ENCODE results near the gene TBC1D21.

DNA sequence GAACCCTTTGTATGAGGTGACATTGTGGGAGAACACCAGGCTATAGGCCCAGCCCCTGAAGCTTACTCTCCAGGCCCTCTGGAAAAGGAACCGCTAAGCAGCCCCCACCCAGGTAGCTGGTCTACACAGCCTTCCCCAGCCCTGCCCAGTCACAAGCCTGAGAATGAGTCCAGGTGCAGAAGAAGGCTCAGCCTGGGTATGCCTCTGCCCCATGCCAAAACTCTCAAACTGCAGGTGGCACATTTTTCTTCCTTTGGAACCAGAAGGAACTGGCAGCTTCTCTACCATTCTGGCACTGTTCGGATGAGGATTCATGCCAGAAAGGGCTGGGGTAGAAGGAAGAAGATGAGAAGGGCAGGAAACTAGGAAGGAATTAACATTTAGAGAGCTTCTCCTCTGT, 23.7 kb upstream of the TBC1D21 start:
- no peak for TF ChIP-seq ZNF384 (IDR thresholded peaks at IDR 0.05; ENCODE audit: low read depth, low read length)
- TF ChIP-seq ZNF274 (IDR thresholded peaks at IDR 0.05; ENCODE audit: borderline replicate concordance, low read depth, low read length), result no peak
- TF ChIP-seq HDGF (IDR thresholded peaks at IDR 0.05), result no peak
- TF ChIP-seq, protein P1, sequence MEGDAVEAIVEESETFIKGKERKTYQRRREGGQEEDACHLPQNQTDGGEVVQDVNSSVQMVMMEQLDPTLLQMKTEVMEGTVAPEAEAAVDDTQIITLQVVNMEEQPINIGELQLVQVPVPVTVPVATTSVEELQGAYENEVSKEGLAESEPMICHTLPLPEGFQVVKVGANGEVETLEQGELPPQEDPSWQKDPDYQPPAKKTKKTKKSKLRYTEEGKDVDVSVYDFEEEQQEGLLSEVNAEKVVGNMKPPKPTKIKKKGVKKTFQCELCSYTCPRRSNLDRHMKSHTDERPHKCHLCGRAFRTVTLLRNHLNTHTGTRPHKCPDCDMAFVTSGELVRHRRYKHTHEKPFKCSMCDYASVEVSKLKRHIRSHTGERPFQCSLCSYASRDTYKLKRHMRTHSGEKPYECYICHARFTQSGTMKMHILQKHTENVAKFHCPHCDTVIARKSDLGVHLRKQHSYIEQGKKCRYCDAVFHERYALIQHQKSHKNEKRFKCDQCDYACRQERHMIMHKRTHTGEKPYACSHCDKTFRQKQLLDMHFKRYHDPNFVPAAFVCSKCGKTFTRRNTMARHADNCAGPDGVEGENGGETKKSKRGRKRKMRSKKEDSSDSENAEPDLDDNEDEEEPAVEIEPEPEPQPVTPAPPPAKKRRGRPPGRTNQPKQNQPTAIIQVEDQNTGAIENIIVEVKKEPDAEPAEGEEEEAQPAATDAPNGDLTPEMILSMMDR (IDR thresholded peaks at IDR 0.05 in 2 of 3, conservative IDR thresholded peaks at IDR 0.05 in 1 of 3; ENCODE audit: insufficient read depth in 2 of 3, low read depth in 1 of 3, low read length in 3 of 3), result no peak
- no peak for TF ChIP-seq NR3C1 (CRISPR knock-in tag; IDR thresholded peaks at IDR 0.05)

Measured in K562 (cell line).